ENCODE results near the gene GDF7. TPM values are rescaled to one million over a fixed set of nuclear protein-coding genes. Genes with fewer than 3 reads are reported as not detected.

GDF7 gene
- total and polyA plus RNA-seq, 3 donors from 2014 or later: 0.62 to 1.1 (median 0.69) TPM

DNA sequence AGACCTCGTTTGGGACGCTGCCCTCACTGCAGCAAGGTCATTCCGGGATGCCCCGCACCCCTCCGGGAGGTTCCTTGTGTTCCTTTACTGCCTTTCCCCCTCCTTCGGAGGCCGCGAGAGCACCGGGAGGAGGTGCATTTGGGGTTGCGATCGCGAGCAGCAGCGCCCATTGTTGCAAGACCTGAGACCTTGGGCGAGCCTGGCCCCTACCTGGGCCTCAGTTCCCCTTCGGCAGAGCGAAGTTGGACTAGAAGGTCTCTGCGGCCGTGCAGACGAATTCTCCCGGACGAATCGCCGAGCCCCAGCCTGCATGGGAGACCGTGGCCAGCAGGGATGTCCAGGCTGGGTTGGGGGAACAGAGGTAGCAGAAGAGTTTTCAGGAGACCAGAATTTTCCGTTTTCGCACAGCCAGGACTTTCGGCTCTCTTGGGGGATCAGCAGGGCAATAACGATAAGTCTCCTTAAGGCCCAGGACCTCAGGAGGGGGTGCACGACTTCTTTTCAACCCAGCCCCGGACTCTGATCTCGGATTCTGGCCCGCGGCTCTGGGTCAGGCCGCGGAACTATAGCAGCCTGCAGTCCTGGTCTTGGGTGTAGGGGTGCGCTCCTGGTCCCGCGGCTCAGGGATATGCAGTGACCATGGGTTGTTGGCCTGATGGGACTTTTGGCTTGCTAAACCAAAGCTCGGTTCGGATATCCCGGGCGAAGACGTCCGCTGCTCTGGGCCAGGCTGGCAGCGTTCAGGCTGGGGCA lies 2.8 kb downstream of the GDF7 start:
- Histone ChIP-seq H3K27ac (no peak overlapping the region), H3K36me3 (ENCODE audit: low read depth, missing control alignments) (no peaks in the 10 kb centered on the region), H3K4me3 (no peak overlapping the region), H3K4me1 (peaks cover 14% of the 10 kb centered on the region), H3K27me3 (peaks cover 8% of the 10 kb centered on the region), H3K9me3 (no peaks in the 10 kb centered on the region)
- TF ChIP-seq, protein P1, sequence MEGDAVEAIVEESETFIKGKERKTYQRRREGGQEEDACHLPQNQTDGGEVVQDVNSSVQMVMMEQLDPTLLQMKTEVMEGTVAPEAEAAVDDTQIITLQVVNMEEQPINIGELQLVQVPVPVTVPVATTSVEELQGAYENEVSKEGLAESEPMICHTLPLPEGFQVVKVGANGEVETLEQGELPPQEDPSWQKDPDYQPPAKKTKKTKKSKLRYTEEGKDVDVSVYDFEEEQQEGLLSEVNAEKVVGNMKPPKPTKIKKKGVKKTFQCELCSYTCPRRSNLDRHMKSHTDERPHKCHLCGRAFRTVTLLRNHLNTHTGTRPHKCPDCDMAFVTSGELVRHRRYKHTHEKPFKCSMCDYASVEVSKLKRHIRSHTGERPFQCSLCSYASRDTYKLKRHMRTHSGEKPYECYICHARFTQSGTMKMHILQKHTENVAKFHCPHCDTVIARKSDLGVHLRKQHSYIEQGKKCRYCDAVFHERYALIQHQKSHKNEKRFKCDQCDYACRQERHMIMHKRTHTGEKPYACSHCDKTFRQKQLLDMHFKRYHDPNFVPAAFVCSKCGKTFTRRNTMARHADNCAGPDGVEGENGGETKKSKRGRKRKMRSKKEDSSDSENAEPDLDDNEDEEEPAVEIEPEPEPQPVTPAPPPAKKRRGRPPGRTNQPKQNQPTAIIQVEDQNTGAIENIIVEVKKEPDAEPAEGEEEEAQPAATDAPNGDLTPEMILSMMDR (IDR thresholded peaks at IDR 0.05): no peak
- no peak for TF ChIP-seq POLR2A (IDR thresholded peaks at IDR 0.05)
- intact Hi-C loops (cut with DNase I; ENCODE audit: low total_unique reads): no loop called here
- 33 to 43% methylated on average over 24 to 45 of the region's 45 CpGs for WGBS, 2 donors
- DNase-seq: no peak

DNA sequence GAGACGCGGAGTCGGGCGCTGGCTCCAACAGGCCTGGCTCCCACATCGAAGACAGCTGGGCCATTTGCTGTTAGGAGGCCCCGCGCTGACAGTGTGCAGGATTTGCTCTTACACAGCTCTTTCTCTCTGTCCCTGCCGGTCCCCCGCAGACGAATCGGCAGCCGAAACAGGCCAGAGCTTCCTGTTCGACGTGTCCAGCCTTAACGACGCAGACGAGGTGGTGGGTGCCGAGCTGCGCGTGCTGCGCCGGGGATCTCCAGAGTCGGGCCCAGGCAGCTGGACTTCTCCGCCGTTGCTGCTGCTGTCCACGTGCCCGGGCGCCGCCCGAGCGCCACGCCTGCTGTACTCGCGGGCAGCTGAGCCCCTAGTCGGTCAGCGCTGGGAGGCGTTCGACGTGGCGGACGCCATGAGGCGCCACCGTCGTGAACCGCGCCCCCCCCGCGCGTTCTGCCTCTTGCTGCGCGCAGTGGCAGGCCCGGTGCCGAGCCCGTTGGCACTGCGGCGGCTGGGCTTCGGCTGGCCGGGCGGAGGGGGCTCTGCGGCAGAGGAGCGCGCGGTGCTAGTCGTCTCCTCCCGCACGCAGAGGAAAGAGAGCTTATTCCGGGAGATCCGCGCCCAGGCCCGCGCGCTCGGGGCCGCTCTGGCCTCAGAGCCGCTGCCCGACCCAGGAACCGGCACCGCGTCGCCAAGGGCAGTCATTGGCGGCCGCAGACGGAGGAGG lies 3.5 kb downstream of the GDF7 start:
- H3K27ac ChIP-seq: no peak overlapping the region
- no peak for DNase-seq
- 9% methylated on average over 62 of the region's 83 CpGs; no CpG with 5 or more reads in 1 of the 2 donors for WGBS, 2 donors
- no peaks in the 10 kb centered on the region for H3K9me3 ChIP-seq
- H3K4me3 ChIP-seq: no peak overlapping the region
- H3K27me3 ChIP-seq: peaks cover 8% of the 10 kb centered on the region
- peaks cover 18% of the 10 kb centered on the region for H3K4me1 ChIP-seq
- TF ChIP-seq POLR2A (IDR thresholded peaks at IDR 0.05): no peak
- TF ChIP-seq, protein P1 (IDR thresholded peaks at IDR 0.05): no peak
- no peaks in the 10 kb centered on the region for H3K36me3 ChIP-seq (ENCODE audit: low read depth, missing control alignments)
- intact Hi-C loops (cut with DNase I; ENCODE audit: low total_unique reads): no loop called here

DNA sequence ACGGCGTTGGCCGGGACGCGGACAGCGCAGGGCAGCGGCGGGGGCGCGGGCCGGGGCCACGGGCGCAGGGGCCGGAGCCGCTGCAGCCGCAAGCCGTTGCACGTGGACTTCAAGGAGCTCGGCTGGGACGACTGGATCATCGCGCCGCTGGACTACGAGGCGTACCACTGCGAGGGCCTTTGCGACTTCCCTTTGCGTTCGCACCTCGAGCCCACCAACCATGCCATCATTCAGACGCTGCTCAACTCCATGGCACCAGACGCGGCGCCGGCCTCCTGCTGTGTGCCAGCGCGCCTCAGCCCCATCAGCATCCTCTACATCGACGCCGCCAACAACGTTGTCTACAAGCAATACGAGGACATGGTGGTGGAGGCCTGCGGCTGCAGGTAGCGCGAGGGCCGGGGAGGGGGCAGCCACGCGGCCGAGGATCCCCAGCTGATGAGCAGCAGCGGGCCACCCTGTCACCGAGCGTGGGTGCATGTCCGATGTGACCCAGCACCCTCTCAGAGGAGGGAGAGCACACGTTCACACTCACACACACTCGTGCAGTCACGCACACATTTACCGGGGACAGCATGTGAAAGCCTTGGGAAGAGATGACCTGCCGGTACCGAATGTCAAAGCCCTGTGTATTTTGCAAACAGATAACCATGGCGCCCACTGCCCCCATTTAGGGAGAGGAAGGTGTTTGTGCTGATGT lies 4.2 kb downstream of the GDF7 start:
- Histone ChIP-seq H3K4me1 (peaks cover 11% of the 10 kb centered on the region), H3K4me3 (no peak overlapping the region), H3K27me3 (peaks cover 8% of the 10 kb centered on the region), H3K36me3 (ENCODE audit: low read depth, missing control alignments) (no peaks in the 10 kb centered on the region), H3K9me3 (no peaks in the 10 kb centered on the region), H3K27ac (no peak overlapping the region)
- intact Hi-C loops (cut with DNase I; ENCODE audit: low total_unique reads): no loop called here
- 7 to 26% methylated on average over 7 to 44 of the region's 60 CpGs for WGBS, 2 donors
- no peak for DNase-seq
- no peak for TF ChIP-seq POLR2A (IDR thresholded peaks at IDR 0.05)
- TF ChIP-seq, protein P1 (IDR thresholded peaks at IDR 0.05): no peak

DNA sequence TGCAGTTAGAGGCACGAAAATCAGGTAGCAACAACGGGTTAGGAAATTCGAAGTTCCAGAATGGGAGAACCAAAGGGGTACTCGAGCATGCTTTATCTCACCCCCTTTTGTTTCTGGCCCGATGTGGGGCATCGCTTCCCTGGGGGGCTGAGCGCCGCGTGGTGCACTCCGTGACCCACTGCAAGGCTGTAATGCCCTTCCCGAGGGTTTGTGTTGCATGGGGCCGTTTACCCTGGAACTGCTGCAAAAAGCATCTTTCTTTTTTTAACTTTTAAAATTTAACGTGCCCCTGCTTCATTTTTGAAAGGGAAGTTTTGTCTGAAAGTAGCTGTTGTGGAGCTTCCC lies 4.8 kb downstream of the GDF7 start:
- intact Hi-C loops (cut with DNase I; ENCODE audit: low total_unique reads): no loop called here
- Histone ChIP-seq H3K36me3 (ENCODE audit: low read depth, missing control alignments) (no peaks in the 10 kb centered on the region), H3K27ac (no peak overlapping the region), H3K4me3 (no peak overlapping the region), H3K27me3 (peaks cover 8% of the 10 kb centered on the region), H3K9me3 (no peaks in the 10 kb centered on the region), H3K4me1 (peaks cover 6% of the 10 kb centered on the region)
- DNase-seq: no peak
- 15% methylated on average over 13 of the region's 13 CpGs for WGBS, 2 donors
- TF ChIP-seq, protein P1 (IDR thresholded peaks at IDR 0.05): no peak
- no peak for TF ChIP-seq POLR2A (IDR thresholded peaks at IDR 0.05)
